CD1c-positive myeloid dendritic cell (primary cell): ENCODE measurements around the gene DLX2.
"Not testable (repeated sequence)": the region's sequence is repeated elsewhere in the genome, so short reads cannot be mapped to it uniquely, and the experiment has no call there.

Source experiments
- DNase-seq: peaks from one replicate; pipeline ENCODE4 v3.0.0-alpha.2; 2016; ENCODE audit errors: extremely low spot score

The DLX2 gene

DNA sequence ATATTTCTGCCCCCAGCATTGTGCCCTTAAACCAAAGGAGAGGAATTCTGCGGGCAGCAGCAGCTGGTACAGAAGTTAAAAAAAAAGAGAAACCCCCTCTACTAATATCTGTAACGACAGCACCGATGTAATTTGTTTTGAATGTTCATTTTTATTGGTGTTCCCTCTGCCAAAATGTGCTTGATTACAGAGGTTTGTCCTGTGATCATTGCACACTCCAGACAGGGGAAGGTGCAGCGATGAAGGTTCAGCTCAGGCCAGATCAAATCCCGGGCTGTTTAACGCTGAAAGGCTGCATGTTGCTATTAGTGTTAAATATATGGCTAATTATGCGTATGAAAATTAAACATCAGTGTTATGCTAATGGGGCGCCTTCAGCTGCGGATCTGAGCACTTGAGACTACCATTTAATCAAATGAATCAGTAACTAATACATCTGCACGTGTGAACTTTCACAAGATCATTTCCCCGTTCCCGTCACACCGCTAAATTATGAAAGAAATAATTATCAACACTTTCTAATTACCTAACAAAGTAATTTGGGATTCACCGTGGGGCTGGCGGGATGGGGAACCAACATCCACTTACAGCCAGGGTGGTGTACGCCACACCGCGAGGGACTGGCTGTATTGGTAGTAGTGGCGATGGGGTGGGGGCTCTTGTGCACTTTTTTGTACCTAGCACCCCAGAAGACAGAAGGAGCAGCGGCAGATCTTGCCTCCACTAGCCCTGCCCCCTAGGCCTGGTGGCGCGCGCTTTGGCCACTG is 18.9 kb downstream of the DLX2 start:
- DNase-seq: no peak

- DNase-seq: no peak
Measured at GRCh38 chr2:172082944-172083627, 19.6 kb downstream of the DLX2 start.

DNA sequence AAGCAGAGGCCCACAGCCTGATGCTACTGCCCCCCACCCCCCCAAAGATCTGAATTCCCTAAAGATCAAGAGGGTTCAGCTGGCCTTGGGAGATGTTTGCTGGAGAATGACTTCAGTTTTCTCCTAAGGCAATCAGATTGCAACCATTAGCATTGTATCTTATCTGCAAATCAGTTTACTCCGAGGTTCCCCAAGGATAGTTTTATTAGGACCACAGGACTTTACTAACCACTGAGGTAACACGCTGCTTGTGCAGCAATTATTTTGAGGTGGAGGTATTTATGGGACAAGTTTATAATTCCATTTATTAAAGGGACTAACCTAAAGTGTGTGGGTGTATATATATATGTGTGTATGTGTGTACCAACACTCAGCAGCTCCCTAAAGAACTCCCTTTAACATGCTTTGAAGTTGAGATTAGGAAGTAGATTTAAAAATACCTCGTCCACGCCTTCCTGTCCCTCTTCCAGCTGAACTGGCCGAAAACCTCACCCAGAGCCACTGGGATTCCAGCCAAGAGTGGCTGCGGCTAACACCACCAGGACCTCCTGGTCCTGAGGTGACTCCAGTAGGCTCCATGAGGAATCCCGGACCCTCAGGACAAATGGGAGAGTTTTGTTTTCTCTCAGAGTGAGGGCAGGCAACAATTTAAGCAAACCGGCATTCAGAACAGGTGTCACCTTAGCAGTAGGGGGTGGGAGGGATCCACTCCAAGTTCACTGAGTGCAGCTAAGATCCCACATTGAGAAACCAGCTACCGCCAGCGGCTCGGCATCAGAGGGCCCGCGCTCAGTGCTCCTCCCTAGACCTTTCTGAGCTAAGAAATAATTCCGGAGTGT is 20.4 kb downstream of the DLX2 start:
- DNase-seq: no peak

DNA sequence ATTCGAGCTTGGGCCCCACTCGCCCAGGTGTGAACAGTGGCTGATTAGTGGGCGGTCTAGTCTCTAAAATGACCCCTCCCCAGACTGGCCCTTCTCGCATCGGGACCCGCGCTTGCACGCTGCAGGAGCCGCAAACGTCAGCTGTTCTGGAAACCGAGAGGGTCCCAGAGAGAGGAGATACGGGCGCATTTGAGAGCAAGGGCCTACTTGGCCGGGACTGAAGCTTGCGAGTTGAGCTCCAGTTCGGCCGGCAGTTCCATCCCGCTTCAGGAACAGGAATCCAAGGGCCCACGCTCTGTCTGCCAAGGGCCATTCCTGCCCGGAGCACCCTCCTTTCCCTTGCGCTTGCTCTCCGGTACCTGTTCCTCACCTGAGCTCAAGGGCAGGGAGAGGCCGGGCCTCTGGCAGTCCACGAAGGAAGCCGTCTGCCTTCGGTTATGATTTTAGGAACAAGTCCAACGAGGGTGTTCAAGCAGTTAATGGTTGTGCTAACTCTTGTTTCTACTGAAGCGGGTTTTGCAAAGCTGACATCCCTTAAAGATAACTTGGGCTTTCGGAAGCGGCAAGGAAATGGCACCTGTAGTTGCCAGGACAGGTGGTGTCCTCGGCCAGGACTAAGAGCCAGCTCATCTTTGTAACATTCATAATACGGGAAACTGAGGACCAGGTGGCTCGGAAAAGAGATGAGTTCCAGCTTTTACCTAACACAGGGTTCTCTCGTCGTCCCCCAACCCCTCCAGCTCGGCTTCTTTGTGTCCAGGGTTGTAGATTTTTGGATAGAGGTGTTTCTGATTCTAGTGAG is 21.3 kb downstream of the DLX2 start:
- no peak for DNase-seq

GRCh38 chr2:172080641-172081220 is 22.0 kb downstream of the DLX2 start:
- DNase-seq: no peak

DNA sequence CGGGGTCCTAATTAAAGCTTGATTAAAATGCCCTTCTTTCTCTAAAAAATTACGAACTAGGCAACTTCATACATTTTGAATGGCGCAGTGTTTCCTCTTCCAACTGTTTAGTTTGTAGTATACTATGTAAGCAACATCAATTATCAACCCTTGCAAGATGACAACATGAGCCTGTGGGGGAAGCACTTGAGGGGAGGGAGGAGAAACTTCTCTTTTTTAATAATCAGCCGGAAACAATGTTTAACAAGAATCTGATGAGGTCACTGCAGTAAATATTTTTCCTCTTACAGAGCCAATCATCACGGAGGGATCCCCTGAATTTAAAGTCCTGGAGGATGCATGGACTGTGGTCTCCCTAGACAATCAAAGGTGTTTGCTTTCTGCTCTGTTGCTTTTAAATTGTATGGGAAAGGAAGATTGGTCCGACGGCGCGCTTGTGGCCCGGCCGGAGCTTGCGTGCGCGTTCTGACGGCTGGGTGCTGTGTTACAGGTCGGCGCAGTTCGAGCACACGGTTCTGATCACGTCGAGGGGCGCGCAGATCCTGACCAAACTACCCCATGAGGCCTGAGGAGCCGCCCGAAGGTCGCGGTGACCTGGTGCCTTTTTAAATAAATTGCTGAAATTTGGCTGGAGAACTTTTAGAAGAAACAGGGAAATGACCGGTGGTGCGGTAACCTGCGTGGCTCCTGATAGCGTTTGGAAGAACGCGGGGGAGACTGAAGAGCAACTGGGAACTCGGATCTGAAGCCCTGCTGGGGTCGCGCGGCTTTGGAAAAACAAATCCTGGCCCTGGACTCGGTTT is 22.7 kb downstream of the DLX2 start:
- DNase-seq: peak; percentile 72

GRCh38 chr2:172079416-172079815 is 23.3 kb downstream of the DLX2 start:
- DNase-seq: no peak

DNA sequence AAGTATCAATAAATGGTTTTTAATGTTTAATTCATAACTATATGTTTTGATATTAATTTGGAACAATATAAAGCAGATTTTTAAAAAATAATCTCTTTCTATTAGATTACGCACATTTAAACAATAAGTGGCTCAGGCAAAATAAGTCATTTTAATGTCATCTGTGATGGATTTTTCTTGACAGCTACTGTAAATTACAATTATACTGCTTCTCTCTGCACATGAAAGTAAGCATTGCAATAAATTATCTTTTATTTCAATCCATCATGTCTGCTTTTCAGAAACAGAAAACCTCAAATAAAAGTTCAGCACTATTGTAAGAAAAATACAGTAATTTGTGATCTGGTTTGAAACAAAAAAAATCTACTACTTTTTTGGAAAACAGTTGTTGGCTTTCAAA is 28.4 kb downstream of the DLX2 start:
- DNase-seq: no peak

DNA sequence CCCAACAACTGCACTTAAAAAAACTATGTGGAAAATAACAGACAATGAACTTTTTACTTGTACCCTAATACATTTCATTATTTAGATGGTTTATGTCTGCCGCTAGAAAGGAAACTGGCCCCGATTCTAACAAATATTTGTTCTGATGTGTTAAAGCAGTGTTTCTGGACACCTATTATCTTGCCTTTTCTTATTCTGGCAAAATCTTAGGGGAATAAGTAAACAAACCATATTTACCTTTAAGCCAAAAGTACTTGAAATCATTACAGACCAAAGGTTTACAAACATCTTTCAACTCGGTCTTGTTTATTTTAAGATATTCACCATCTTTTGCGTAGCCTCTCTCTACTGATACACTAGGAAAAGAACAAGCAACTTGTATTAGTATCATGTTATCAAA is 29.2 kb downstream of the DLX2 start:
- no peak for DNase-seq

DNA sequence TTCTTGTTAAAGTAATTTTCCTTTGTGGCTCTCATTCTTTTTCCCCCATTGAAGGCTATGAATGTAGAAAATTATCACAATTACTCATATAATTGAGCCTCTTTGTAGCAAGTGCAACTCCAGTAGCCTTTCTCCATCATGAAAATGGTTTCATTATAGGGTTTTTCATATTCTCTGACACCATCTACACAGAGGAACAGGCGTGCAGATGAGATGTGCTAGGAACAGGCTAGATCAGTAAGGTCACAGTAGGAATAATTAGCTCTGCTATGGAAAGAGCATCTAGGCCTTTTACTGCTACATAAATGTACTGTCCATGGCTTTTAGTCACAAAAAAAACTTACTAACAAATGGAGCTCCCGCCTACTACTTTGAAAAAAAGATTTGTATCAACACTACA is 30.0 kb downstream of the DLX2 start:
- DNase-seq: no peak

DNA sequence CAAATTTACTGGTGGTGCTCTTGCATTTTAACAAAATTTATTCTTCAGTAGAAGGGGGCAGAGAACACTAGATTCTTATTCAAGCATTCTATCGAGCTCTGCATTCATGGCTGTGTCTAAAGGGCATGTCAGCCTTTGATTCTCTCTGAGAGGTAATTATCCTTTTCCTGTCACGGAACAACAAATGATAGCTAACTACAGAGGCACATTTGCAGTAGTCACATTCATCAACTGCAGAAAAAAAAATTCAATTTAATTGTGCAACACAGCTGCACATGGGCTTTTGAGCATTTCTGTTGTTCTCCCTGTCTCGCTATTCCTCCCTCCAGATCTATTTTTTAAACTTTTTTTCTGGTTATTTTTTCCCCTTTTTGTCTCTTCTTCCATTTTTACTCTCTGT is 30.4 kb downstream of the DLX2 start:
- no peak for DNase-seq

DNA sequence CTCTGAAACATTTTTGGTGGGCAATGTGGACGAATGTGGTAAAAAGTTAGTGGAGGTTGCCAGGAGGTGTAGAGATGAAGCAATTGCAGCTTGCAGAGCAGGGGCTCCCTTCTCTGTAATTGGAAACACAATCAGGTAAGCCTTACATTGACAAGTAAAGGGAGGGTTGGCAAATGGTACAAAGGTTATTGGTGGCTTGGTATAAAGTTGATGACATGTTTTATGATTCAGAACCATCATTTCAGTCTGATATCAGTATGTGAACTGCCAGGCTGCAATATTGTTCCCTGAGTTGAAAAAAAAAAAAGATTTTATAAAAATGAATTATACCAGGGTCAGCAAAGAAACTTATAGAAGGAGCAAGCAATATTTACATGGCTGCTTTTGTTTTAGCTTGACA is 31.8 kb downstream of the DLX2 start:
- no peak for DNase-seq

- DNase-seq: not testable (repeated sequence)
Measured at GRCh38 chr2:172067905-172068304, 34.8 kb downstream of the DLX2 start.

- DNase-seq: no peak
Measured at GRCh38 chr2:172066394-172066886, 36.3 kb downstream of the DLX2 start.

- no peak for DNase-seq
Measured at GRCh38 chr2:172065111-172065510, 37.6 kb downstream of the DLX2 start.

DNA sequence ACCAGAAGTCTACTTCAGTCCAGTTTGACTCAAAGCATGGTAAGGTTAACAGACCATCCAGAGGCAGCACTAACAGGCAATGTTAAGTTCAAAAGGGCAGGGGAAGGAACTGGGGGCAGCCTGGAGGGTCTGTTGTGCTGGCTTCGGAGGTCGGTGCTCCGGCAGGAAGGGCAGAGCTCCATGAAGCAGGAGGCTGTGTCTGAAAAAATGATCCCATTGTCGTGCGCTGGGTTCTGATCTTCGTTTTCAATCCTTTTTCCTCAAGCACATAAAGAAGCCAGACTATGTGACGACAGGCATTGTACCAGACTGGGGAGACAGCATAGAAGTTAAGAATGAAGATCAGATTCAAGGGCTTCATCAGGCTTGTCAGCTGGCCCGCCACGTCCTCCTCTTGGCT is 39.3 kb downstream of the DLX2 start:
- DNase-seq: no peak

DNA sequence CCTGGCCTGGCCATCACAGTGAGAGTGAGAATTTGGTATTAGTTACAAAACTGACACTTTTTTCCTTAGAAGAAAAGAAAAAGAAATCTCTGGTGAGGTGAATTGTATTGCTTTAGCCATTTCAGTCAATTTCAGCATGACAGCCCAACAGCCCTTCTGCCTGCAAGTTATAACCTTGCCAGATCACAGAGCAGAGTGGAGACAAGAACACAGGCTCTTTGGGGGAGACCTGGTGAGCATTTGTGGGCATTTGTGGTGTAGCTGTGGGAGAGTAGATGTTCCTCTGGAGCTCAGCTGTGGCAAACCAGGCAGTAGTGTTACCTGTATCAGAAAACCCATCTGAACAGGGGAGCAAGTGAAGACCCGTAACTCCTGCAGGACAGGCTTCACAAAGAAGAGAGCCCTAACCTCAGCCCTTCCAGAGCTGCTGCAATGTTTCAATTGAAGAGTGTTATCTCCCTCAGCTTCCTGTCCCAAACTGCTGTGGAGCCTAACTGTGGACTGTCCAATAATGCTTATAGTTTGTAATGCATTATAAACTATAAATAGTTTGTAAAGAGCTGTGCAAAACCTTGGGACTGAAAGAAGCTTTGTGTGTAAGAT is 40.2 kb downstream of the DLX2 start:
- no peak for DNase-seq

DNA sequence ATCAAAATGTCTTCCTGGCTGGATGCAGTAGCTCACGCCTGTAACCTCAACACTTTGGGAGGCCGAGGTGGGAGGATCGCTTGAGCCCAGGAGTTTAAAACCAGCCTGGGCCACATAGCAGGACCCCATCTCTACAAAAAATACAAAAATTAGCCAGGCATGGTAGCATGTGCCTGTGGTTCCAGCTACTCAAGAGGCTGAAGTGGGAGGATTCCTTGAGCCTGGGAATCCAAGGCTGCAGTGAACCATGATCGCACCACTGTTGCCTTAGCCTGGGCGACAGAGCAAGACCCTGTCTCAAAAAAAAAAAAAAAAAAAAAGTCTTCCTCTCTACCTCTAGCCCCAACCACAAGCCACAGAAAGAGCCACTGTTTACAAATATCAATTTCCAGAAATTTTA is 42.6 kb downstream of the DLX2 start:
- DNase-seq: not testable (repeated sequence)

GRCh38 chr2:172058660-172059059 is 44.0 kb downstream of the DLX2 start:
- DNase-seq: no peak

DNA sequence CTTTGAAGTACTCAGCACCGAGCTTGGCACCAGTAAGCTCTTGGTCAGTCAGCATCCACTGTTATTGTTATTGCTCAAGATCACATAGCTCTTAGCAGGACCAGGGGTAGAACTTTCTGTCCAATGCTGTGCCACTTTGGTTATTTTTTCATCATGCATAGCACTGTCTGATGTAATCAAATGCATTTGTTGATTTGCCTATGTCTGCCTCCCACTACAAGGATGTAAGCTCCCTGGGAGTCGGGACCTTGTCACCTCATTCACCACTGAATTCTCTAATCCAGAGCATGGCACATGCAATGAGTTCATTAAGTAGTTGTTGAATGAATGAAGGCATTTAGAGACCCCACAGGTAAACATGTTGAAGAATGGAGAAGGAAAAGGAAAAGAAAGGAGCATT is 46.4 kb downstream of the DLX2 start:
- no peak for DNase-seq
